NCI-H1048 (cell line): ENCODE data around the gene RNF2.
A peak's percentile ranks its signal among the peaks of the same experiment; 100 is the strongest.
"Not testable (repeated sequence)": the region's sequence is repeated elsewhere in the genome, so short reads cannot be mapped to it uniquely, and the experiment has no call there.

Experiments used
- DNase-seq: peaks from one replicate; lab custom pipeline; 2025; lab: John Stamatoyannopoulos, UW

The RNF2 gene

DNA sequence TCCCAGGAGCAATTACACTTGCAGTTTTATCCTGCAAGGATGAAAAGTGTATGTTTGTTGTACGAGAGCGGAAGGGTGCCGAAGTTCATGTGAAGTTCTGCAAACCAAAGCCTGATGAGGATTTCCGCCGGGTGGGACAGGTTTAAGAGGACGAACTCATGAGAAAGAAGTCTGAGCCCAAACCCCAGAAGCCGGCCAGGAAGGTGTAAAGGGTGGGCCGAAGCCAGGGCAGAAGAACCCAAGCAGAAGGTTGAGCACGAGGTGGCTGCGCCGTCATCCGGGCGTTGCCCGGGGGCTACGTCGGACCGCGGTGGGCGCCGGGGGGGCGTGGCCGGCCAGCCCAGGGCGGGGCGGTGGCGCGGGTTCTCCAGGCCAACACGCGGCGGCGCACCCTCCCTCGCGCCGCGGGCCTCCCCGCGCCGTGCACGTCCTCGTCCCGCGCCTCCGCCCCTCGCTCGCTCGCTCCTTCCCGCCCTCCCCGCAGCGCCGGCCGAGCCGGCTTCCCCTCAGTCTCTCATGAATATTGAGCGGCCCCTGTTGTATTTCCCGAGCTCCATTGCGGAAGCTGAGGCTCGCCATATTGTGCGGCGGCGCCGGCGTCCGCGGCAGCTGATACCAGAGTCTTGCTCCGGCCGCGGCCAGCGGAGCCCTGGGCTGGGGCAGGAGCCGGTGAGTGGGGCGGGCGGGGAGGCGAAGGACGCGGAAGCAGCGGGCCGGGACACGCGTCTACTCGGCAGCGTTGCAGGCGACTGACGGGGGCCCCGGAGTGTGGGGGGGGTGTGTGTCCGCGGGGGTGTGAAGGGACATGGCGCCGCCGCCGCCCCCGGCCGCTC lies at the start of gene RNF2:
Gene RNF2 (plus strand): TSS at position 578 of the 833 bp plus-strand sequence. CDS start 41,996 bp downstream, outside the sequence.
- peak; percentile 88 for DNase-seq

GRCh38 chr1:184999974-185000373 lies 45.4 kb upstream of the RNF2 start:
- not testable (repeated sequence) for DNase-seq

- DNase-seq = not testable (repeated sequence)
Observed at GRCh38 chr1:185001312-185001880, 44.0 kb upstream of the RNF2 start.

DNA sequence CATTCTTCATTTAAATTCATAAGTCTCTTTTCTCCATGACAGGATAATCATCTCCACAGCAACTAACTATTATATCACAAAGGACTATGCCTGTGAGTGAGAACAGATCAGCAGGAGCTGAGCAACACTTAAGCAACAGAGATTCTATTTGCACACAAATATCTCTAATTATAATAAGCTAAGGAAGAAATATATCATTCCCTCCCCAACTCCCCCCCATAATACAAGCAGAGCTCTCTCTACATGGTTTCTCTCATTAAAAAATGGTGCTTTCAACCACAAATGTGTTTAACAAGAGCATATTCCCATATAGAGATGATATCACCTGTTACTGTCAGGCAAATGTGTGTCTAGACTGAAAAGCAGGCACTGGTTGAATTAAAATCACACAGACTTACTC lies 36.5 kb upstream of the RNF2 start:
- DNase-seq = no peak

DNA sequence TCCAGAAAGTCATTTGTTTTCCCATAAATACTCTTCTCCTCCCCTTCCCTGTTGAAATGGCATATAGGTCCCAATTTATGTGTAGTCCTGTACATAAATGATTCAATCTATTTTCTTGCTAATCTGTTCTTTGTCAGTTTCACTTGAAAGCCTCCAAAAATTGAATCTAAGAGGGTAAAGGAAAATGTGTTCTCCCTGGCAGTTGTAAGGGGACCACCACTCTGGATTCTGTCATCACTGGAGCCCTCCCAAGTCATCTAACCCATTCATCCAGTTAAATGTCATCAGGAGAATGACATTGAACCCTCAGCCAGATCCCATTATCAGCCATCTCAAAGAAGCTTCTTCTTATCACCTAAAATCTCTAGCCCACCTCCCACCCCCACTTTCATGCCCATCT lies 35.0 kb upstream of the RNF2 start:
- DNase-seq = no peak

DNA sequence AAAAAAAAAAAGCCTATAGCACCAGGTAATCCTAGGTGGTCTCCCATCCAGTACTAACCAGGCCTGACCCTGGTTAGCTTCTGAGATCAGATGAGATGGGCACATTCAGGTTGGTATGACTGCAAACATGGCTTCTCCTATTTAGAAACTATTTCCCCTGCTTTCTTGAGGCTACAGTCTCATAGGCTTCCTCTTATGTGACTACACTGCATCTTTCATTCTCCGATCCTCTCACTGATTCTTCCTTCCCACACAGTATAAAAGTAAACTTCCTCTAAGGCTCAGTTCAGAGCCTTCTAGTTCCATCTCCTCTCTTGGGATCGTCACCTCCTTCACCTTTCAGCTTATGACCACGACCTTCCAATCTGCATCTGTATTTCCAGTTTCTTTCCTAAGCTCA lies 30.4 kb upstream of the RNF2 start:
- DNase-seq = no peak

DNA sequence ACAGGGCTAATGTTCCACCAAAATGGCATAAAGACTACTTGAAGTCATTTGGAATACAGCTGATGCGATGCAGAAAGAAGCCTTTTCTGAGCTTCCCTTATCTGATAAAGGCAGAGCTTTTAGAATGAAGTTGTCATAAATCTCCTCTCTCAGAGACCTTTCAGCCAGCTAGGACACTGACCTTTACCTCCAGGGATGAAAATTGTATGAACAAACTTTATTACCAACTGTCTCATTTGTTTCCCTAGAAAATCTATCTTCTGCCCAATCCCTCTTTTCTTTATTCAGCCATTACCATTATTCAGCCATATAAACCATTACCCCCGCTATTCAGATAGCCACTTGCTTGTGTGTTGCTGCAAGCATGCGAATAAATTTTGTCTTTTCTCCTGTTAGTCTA lies 29.7 kb upstream of the RNF2 start:
- no peak for DNase-seq

- DNase-seq = no peak
Observed at GRCh38 chr1:185016880-185017279, 28.5 kb upstream of the RNF2 start.

GRCh38 chr1:185017338-185017737 lies 28.0 kb upstream of the RNF2 start:
- DNase-seq = no peak

GRCh38 chr1:185017966-185018365 lies 27.4 kb upstream of the RNF2 start:
- DNase-seq = no peak

DNA sequence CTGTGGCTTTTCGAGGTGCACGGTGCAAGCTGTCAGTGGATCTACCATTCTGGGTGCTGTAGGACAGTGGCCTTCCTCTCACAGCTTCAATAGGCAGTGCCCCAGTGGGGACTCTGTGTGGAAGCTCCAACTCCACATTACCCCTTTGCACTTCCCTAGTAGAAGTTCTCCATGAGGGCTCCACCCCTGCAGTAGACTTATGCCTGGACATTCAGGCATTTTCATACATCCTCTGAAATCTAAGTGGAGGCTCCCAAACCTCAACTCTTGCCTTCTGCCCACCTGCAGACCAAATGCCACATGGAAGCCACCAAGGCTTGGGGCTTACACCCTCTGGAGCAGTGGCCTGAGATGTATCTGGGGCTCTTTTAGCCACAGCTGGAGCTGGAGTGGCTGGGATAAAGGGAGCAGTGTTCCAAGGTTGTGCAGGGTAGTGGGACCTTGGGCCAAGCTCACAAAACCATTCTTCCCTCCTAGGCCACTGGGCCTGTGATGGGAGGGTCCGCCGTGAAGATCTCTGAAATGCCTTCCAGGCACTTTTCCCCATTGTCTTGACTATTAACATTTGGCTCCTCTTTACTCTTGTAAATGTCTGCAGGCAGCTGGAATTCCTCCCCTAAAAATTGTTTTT lies 18.0 kb upstream of the RNF2 start:
- no peak for DNase-seq

DNA sequence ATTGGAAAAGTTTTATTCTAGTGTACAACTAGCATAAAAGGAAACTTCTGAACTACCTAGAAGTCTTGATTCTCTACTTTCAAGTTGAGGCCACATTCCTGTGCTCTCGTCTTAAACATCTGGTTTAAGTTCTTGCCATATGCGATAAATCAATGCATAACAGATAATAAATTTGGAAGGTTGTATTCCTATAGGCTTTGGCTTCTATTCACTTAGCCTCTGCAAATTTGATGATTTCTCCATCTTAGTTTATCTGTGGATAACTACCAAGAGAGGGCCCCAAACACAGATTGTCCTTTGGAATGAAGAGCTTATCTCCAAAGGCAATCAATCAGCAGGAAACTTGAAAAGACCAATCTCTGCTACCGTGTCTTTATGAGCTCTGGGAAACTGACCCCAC lies 11.7 kb upstream of the RNF2 start:
- DNase-seq = no peak

GRCh38 chr1:185035258-185035657 lies 10.1 kb upstream of the RNF2 start:
- DNase-seq = no peak

GRCh38 chr1:185038813-185039376 lies 6.5 kb upstream of the RNF2 start:
- DNase-seq = no peak

- DNase-seq = no peak
Observed at GRCh38 chr1:185039726-185040407, 5.5 kb upstream of the RNF2 start.

DNA sequence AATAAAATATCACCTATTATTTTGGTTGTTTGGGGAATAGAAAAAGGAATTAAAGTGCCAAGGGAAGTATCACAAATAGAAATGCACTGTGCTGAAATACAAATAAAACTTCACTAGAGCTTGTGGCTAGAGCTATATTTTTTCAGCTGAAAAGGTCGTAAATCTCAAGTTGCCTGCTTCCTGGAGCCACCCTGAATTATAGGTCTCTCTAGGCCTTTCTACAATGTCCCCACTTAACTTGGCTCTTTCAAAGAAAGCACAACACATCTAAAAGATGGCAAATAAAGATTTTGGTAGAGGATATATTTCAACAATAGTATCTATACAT lies 5.0 kb upstream of the RNF2 start:
- DNase-seq = no peak

DNA sequence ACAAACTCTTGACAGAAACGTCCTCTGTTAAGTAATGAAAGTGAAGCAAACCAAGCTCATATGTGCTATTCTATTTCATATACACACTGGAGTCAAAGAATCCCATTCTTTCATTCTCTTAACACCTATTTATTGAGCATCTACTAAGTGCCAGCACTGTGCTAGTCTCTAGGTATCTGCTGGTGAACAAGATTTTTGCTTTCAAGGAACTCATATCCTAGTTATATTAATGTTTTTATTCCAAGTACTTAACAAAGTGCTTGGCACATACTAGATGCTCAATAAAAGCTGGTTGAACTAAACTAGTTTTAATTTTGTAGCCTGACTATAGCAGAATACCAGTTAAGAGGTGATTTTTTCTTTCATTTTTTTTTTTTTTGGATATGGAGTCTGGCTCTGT lies 3.6 kb upstream of the RNF2 start:
- DNase-seq = no peak

GRCh38 chr1:185042737-185043136 lies 2.6 kb upstream of the RNF2 start:
- DNase-seq = no peak

DNA sequence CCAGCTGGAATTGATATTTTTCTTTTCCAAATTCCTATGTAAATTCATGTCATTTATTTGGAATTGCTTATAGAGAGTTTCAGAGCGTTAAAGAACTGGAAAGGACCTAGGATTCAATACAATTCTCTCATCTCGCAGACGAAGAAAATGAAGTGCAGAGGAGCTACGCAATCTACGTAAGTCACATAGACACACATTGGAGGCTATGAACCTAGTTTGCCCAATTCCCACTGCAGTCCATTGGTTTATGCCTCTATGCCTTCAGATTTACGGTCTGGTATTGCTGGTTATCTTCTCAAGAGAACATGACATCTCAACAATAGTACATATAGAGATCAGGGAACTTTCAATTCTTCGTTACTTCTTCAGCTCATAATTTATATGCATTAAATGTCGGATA lies 971 bp upstream of the RNF2 start:
- no peak for DNase-seq

DNA sequence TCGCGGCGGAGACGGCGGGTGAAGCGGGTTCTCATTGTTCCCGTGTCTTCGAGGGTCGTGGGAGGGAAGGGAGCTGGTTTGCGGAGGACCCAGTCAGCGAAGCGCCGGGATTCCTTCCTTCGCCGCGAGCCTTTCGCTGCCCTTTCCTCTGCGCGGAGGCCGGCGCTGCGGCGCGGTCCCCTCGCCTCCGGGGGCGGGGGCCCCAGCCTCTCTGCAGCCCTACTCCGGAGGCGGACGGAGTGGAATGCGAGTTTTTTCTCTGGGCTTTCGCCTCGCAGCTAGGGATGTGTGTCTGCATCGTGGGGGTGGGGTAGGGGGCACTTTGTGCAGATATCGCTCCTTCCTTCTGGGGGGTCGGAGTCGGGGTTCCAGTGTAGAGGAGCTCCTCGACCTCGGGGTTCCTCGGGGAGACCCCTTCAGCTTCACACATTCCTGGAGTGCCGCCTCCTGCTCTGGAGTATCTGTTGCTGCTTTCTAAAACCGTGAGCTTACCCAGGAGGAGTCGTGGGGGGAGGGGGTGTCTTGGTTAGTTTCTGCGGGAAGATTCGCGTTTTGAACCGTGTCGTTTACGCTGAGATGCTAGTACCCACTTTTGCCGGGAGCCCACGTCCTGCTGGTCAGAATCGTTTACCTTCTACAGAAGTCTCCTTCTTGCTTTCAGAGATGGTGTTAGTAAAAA lies 595 bp downstream of the RNF2 start:
- DNase-seq = no peak

GRCh38 chr1:185046668-185047067 lies 1.3 kb downstream of the RNF2 start:
- DNase-seq = no peak

GRCh38 chr1:185049670-185050069 lies 4.3 kb downstream of the RNF2 start:
- no peak for DNase-seq
